Vagina (tissue), 2 donors: ENCODE measurements around the gene LARP6. TPM values are rescaled to one million over a fixed set of nuclear protein-coding genes. Genes with fewer than 3 reads are reported as not detected.

Experiments
- DNase-seq, 2 donors: peaks; one replicate each; pipeline ENCODE4 v3.0.0-alpha.2; 2017; ENCODE audit errors: extremely low spot score in 2 of 2
- H3K27ac ChIP-seq: fragments of 200-600 bp; sonication (generic); one replicate; pipeline ENCODE4 v1.5.1; 2019
- H3K27me3 ChIP-seq: fragments of 200-600 bp; sonication (generic); one replicate; pipeline ENCODE4 v1.5.1; 2019
- H3K36me3 ChIP-seq, 2 donors: fragments of 200-600 bp; sonication (generic); one replicate each; pipeline ENCODE4 v1.5.1; 2017 to 2019
- H3K4me1 ChIP-seq: fragments of 200-600 bp; sonication (generic); one replicate; pipeline ENCODE4 v1.5.1; 2019
- H3K4me3 ChIP-seq, 2 donors: fragments of 200-600 bp; sonication (generic); 1 replicate in 1 of 2; 2 replicates in 1 of 2; pipeline ENCODE4 v1.5.1; 2016 to 2019
- H3K9me3 ChIP-seq: fragments of 200-600 bp; sonication (generic); one replicate; pipeline ENCODE4 v1.5.1; 2019
- POLR2A ChIP-seq, 2 donors: fragments of 450-650 bp; IDR thresholded peaks; one replicate each; pipeline ENCODE4 v1.6.1; 2017; ENCODE audit warnings: antibody characterized with exemption in 2 of 2, mild to moderate bottlenecking in 2 of 2, moderate library complexity in 2 of 2
- POLR2AphosphoS5 ChIP-seq, 2 donors: sonication (generic); formaldehyde crosslinking; IDR thresholded peaks; one replicate each; pipeline ENCODE4 v1.9.0; 2017; ENCODE audit warnings: antibody characterized with exemption in 2 of 2, mild to moderate bottlenecking in 2 of 2, low read depth in 1 of 2; ENCODE audit not compliant: insufficient read depth in 1 of 2
- intact Hi-C: fragments of 100-400 bp; cut with DNase I; formaldehyde crosslinking; loops from one replicate; pipeline ENCODE4 v1.15.1; 2023
- total RNA-seq: library from RNA; depleted of rRNA; stranded (reverse); fragments of >200 nt; gene quantifications from one replicate; pipeline ENCODE4 v1.2.3, GENCODE V29; 2016
- TF ChIP-seq, protein P1 (sequence below), 3 experiments: fragments of 450-650 bp in 2 of 3; fragments of 200-600 bp in 1 of 3; sonication (generic) in 1 of 3; IDR thresholded peaks; one replicate each; pipeline ENCODE4 v1.5.1; 2017 to 2019; ENCODE audit warnings: antibody characterized with exemption in 3 of 3, mild to moderate bottlenecking in 2 of 3, moderate library complexity in 2 of 3

The LARP6 gene
- total RNA-seq, 1 donor from 2014 or later, result 50.6 TPM

DNA sequence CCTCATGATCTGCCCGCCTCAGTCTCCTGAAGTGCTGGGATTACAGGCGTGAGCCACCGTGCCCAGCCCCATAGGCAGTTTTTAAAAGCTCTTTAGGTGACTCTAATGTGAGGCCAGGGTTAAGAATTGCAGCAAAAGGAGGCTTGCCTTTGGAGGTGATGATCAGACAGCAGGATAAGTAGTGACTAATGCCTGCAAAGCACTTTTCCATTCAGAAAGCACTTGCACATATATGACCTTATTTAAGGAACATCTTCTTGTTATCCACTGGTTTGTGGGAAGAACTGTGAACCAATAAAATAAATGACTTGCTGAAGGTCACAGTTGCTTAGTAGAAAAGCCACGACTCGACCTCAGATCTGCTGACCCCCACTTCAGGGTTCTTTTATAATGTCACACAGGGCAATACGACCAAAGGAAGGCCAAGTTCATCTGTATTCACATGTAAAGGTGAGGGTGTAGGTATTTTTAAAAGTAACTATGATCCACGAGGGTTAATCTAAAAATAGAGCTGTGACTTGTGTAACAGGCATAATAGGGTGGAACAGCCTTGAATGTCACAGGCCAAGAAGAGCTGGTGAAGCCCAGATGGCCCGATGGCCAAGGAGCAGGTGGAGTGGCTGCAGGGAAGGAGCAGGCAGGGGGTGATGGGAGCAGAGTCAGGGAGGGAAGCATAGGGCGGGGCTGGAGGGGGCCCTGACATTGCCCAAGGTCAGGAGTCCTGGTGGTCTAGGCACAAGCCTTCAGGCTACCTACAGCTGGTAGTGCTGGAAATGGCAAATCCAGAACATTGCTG is 24.4 kb downstream of the LARP6 start:
- H3K27ac ChIP-seq, result peak overlapping the region; percentile 50
- DNase-seq, result no peak
- peaks cover 44% of the 10 kb centered on the region for H3K4me1 ChIP-seq
- H3K4me3 ChIP-seq, result no peak overlapping the region
- H3K9me3 ChIP-seq, result no peaks in the 10 kb centered on the region
- H3K36me3 ChIP-seq, result peaks cover 0 to 15% of the 10 kb centered on the region in 2 donors
- H3K27me3 ChIP-seq, result no peaks in the 10 kb centered on the region
- intact Hi-C loops, result no loop called here
- TF ChIP-seq POLR2A (IDR thresholded peaks at IDR 0.05) (no peak), POLR2AphosphoS5 (IDR thresholded peaks at IDR 0.05; ENCODE audit: insufficient read depth in 1 of 2, low read depth in 1 of 2) (no peak)
- TF ChIP-seq, protein P1, sequence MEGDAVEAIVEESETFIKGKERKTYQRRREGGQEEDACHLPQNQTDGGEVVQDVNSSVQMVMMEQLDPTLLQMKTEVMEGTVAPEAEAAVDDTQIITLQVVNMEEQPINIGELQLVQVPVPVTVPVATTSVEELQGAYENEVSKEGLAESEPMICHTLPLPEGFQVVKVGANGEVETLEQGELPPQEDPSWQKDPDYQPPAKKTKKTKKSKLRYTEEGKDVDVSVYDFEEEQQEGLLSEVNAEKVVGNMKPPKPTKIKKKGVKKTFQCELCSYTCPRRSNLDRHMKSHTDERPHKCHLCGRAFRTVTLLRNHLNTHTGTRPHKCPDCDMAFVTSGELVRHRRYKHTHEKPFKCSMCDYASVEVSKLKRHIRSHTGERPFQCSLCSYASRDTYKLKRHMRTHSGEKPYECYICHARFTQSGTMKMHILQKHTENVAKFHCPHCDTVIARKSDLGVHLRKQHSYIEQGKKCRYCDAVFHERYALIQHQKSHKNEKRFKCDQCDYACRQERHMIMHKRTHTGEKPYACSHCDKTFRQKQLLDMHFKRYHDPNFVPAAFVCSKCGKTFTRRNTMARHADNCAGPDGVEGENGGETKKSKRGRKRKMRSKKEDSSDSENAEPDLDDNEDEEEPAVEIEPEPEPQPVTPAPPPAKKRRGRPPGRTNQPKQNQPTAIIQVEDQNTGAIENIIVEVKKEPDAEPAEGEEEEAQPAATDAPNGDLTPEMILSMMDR (IDR thresholded peaks at IDR 0.05), result no peak

DNA sequence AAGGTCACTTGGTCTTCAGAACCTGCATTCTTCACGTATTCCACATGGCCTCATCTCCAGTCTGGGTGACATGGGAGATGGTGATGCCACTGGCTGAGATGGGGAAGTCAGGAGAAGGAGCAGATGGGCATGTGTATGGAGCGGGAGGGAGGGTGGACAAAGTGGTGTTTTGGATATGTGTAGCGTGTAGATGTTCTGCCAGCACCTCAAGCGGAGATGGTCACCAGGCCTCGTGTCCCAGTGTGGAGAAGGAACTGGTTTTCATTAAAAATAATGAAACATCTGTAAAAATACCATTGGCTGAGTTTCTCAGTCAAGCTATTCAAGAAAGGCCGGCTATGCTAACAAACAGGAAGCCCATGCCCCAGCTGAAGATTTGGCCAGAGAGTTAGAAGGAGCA is 26.2 kb downstream of the LARP6 start:
- peak overlapping the region; percentile 62 for H3K27ac ChIP-seq
- no peaks in the 10 kb centered on the region for H3K27me3 ChIP-seq
- no peak overlapping the region for H3K4me3 ChIP-seq
- TF ChIP-seq, protein P1 (IDR thresholded peaks at IDR 0.05), result no peak
- no peak for TF ChIP-seq POLR2AphosphoS5 (IDR thresholded peaks at IDR 0.05; ENCODE audit: insufficient read depth in 1 of 2, low read depth in 1 of 2)
- intact Hi-C loops, result no loop called here
- peaks cover 0 to 10% of the 10 kb centered on the region in 2 donors for H3K36me3 ChIP-seq
- DNase-seq, result no peak
- H3K9me3 ChIP-seq, result no peaks in the 10 kb centered on the region
- peaks cover 33% of the 10 kb centered on the region for H3K4me1 ChIP-seq

DNA sequence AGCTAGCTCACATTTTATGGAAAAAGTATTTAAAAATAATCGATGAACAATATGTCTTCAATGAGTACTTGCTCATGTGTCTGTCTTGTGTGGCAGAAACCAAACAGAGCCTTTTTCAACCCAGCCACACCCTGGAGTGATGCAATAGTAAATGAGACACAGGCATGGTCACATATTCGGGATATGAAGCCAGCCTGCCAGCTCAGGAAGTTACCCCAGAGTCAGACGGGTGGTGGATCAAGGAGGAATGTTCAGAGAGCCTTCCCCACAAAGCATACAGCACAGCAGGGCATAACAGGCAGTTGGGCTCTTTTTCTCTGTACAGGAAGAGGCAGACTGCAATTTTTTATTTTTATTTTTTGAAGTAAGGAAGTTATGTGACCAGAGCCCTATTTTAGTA is 27.3 kb downstream of the LARP6 start:
- H3K9me3 ChIP-seq, result no peaks in the 10 kb centered on the region
- TF ChIP-seq POLR2AphosphoS5 (IDR thresholded peaks at IDR 0.05; ENCODE audit: insufficient read depth in 1 of 2, low read depth in 1 of 2) (peak in 1 of 2 donors; percentile 67), POLR2A (IDR thresholded peaks at IDR 0.05) (no peak)
- TF ChIP-seq, protein P1 (IDR thresholded peaks at IDR 0.05), result no peak
- DNase-seq, result peak in 1 of 2 donors; percentile 92
- intact Hi-C loops, result no loop called here
- no peak overlapping the region for H3K4me3 ChIP-seq
- H3K4me1 ChIP-seq, result peaks cover 33% of the 10 kb centered on the region
- peak overlapping the region; percentile 62 for H3K27ac ChIP-seq
- no peaks in the 10 kb centered on the region for H3K36me3 ChIP-seq
- no peaks in the 10 kb centered on the region for H3K27me3 ChIP-seq

DNA sequence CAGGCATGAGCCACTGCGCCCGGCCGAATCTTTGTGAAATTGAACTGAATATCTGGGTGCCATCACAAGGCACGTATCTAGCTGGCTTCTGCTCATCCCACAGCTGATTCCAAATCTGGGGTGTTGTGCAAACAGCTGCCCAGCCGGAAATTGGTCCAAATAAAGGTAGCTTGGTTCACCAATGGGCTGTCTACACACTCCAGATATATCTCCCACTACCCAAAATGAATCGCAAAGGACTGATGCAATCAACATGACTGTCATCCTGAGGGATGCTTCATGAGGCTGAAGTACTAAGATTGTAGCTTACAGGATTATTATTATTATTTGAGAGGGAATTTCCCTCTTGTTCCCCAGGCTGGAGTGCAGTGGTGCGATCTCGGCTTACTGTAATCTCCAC is 28.1 kb downstream of the LARP6 start:
- TF ChIP-seq, protein P1 (IDR thresholded peaks at IDR 0.05), result no peak
- TF ChIP-seq POLR2AphosphoS5 (IDR thresholded peaks at IDR 0.05; ENCODE audit: insufficient read depth in 1 of 2, low read depth in 1 of 2) (no peak), POLR2A (IDR thresholded peaks at IDR 0.05) (no peak)
- H3K4me3 ChIP-seq, result no peak overlapping the region
- no peaks in the 10 kb centered on the region for H3K27me3 ChIP-seq
- peaks cover 33% of the 10 kb centered on the region for H3K4me1 ChIP-seq
- no peaks in the 10 kb centered on the region for H3K36me3 ChIP-seq
- intact Hi-C loops, result no loop called here
- H3K27ac ChIP-seq, result peak overlapping the region; percentile 62
- peak in 1 of 2 donors; percentile 65 for DNase-seq
- H3K9me3 ChIP-seq, result no peaks in the 10 kb centered on the region

DNA sequence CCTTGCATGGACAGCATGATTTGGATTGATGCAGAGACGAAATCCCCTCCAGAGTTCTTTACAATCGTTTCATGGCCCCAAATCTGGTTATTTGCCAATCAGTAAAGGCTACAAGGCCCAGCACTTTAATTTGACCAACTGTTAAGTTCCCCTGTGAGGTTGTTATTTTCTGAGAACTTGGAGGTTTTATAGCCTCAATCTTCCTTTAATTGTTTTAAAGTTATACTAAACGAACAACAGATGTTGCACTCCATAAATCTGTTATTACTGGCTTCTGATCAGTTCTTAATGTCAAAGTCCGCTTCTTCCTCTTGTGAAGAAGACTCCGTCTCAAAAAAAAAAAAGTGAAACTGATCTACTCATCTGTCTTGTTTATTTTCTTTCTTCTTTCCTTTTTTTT is 30.8 kb downstream of the LARP6 start:
- Histone ChIP-seq H3K9me3 (no peaks in the 10 kb centered on the region), H3K27ac (no peak overlapping the region), H3K36me3 (no peaks in the 10 kb centered on the region), H3K27me3 (no peaks in the 10 kb centered on the region), H3K4me1 (peaks cover 25% of the 10 kb centered on the region), H3K4me3 (no peak overlapping the region)
- TF ChIP-seq, protein P1 (IDR thresholded peaks at IDR 0.05), result no peak
- TF ChIP-seq POLR2AphosphoS5 (IDR thresholded peaks at IDR 0.05; ENCODE audit: insufficient read depth in 1 of 2, low read depth in 1 of 2) (no peak), POLR2A (IDR thresholded peaks at IDR 0.05) (no peak)
- intact Hi-C loops, result loop anchor here (5.0 kb wide), 1 partner anchor 54 kb away; no protein-coding TSS in a partner anchor
- DNase-seq, result no peak
